ENCODE data around the gene LEPROT.
"Not testable (repeated sequence)": the region's sequence is repeated elsewhere in the genome, so short reads cannot be mapped to it uniquely, and the experiment has no call there.

Gene LEPROT

GRCh38 chr1:65444128-65444640, 23.7 kb downstream of the LEPROT start:
- TF ChIP-seq CTCF (IDR thresholded peaks at IDR 0.05; ENCODE audit: low read depth, low read length), result no peak
- no peak for DNase-seq (ENCODE audit: low read depth in 2 of 2)
- no peak overlapping the region for H3K4me3 ChIP-seq (replicated peaks in 1 of 2; ENCODE audit: low read depth in 2 of 2, low read length in 2 of 2)

GRCh38 chr1:65445837-65446236, 25.4 kb downstream of the LEPROT start:
- DNase-seq (ENCODE audit: low read depth in 2 of 2), result no peak
- TF ChIP-seq CTCF (IDR thresholded peaks at IDR 0.05; ENCODE audit: low read depth, low read length), result no peak
- H3K4me3 ChIP-seq (replicated peaks in 1 of 2; ENCODE audit: low read depth in 2 of 2, low read length in 2 of 2), result no peak overlapping the region

GRCh38 chr1:65449214-65449823, 28.9 kb downstream of the LEPROT start:
- TF ChIP-seq CTCF (IDR thresholded peaks at IDR 0.05; ENCODE audit: low read depth, low read length), result no peak
- no peak overlapping the region for H3K4me3 ChIP-seq (replicated peaks in 1 of 2; ENCODE audit: low read depth in 2 of 2, low read length in 2 of 2)
- DNase-seq (ENCODE audit: low read depth in 2 of 2), result no peak

- H3K4me3 ChIP-seq (replicated peaks in 1 of 2; ENCODE audit: low read depth in 2 of 2, low read length in 2 of 2); DNase-seq (ENCODE audit: low read depth in 2 of 2): not testable (repeated sequence)
These were observed 35.2 kb downstream of the LEPROT start for GRCh38 chr1:65455678-65456077.

GRCh38 chr1:65456481-65456880, 36.0 kb downstream of the LEPROT start:
- TF ChIP-seq CTCF (IDR thresholded peaks at IDR 0.05; ENCODE audit: low read depth, low read length), result no peak
- no peak overlapping the region for H3K4me3 ChIP-seq (replicated peaks in 1 of 2; ENCODE audit: low read depth in 2 of 2, low read length in 2 of 2)
- no peak for DNase-seq (ENCODE audit: low read depth in 2 of 2)

GRCh38 chr1:65457868-65458267, 37.4 kb downstream of the LEPROT start:
- no peak overlapping the region for H3K4me3 ChIP-seq (replicated peaks in 1 of 2; ENCODE audit: low read depth in 2 of 2, low read length in 2 of 2)
- no peak for TF ChIP-seq CTCF (IDR thresholded peaks at IDR 0.05; ENCODE audit: low read depth, low read length)
- DNase-seq (ENCODE audit: low read depth in 2 of 2), result no peak

GRCh38 chr1:65458730-65459396, 38.4 kb downstream of the LEPROT start:
- DNase-seq (ENCODE audit: low read depth in 2 of 2), result peak; percentile 42 to 65
- no peak overlapping the region for H3K4me3 ChIP-seq (replicated peaks in 1 of 2; ENCODE audit: low read depth in 2 of 2, low read length in 2 of 2)
- TF ChIP-seq CTCF (IDR thresholded peaks at IDR 0.05; ENCODE audit: low read depth, low read length), result no peak
